RWPE1 (cell line): ENCODE results near the gene CR1.
"Not testable (repeated sequence)": the region's sequence is repeated elsewhere in the genome, so short reads cannot be mapped to it uniquely, and the experiment has no call there.

Source experiments
- CTCF ChIA-PET: fragments of 350-600 bp; sonication (Branson Sonifier 250); formaldehyde crosslinking; extraction: SDS; loops from one replicate; lab custom pipeline; 2021; lab: Yijun Ruan, JAX
- POLR2A ChIA-PET: fragments of 400-600 bp; formaldehyde crosslinking; extraction: SDS; loops from one replicate; lab custom pipeline; 2020; ENCODE audit warnings: antibody characterized with exemption; ENCODE audit not compliant: low non-redundant PET; lab: Yijun Ruan, JAX
- DNase-seq: peaks from one replicate; pipeline ENCODE4 v3.0.0; 2012; ENCODE audit warnings: low spot score
- H3K27ac ChIP-seq: fragments of 450-650 bp; 2 replicates; pipeline ENCODE4 v1.5.1; 2017
- TF ChIP-seq, protein P1 (sequence below): fragments of 450-650 bp; conservative IDR thresholded peaks from 2 replicates; pipeline ENCODE4 v1.5.1; 2017; ENCODE audit warnings: low read depth, mild to moderate bottlenecking

The CR1 gene

GRCh38 chr1:207565546-207566468 is 69.8 kb downstream of the CR1 start:
- ChIA-PET POLR2A (no interaction called here), CTCF (interaction anchor here (0.6 kb wide), 2 partner anchors 379 to 1174 kb away, joined by 4 to 5 read pairs; no protein-coding TSS in a partner anchor)
- no peak for DNase-seq
- H3K27ac ChIP-seq: no peak overlapping the region
- TF ChIP-seq, protein P1, sequence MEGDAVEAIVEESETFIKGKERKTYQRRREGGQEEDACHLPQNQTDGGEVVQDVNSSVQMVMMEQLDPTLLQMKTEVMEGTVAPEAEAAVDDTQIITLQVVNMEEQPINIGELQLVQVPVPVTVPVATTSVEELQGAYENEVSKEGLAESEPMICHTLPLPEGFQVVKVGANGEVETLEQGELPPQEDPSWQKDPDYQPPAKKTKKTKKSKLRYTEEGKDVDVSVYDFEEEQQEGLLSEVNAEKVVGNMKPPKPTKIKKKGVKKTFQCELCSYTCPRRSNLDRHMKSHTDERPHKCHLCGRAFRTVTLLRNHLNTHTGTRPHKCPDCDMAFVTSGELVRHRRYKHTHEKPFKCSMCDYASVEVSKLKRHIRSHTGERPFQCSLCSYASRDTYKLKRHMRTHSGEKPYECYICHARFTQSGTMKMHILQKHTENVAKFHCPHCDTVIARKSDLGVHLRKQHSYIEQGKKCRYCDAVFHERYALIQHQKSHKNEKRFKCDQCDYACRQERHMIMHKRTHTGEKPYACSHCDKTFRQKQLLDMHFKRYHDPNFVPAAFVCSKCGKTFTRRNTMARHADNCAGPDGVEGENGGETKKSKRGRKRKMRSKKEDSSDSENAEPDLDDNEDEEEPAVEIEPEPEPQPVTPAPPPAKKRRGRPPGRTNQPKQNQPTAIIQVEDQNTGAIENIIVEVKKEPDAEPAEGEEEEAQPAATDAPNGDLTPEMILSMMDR: peak; percentile 49

DNA sequence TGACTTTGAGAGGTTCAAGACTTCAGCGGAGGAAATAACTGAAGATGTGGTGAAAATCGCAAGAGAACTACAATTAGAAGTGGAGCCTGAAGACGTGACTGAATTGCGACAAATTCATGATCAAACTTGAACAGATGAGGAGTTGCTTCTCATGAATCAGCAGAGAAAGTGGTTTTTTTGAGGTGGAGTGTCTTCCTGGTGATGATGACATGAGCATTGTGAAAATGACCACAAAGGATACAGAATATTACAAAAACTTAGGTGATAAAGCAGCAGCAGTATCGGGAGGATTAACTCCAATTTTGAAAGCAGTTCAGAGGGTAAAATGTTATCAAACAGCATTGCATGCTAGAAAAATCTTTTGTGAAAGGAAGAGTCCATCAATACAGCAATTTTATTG is 76.0 kb downstream of the CR1 start:
- CTCF ChIA-PET, H3K27ac ChIP-seq, DNase-seq, POLR2A ChIA-PET: not testable (repeated sequence)

DNA sequence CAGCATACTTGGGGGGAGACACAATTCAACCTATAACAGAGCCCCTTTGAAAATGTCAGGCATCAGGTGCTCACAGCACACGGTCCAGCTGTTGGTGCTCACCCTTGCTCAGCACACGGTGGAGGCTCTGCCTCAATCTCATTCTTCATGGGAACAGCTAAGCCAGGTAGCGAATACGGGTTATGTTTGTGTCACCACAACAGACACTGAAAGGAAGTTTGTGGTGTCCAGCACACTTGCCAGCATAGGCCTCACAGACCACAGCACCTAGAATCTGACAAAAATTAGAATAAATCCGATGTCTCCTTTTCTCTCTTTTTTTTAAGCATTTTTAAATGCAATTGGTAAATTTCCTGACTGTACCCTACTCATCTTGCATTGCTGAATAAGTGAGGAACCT is 77.1 kb downstream of the CR1 start:
- DNase-seq, POLR2A ChIA-PET, CTCF ChIA-PET, H3K27ac ChIP-seq: not testable (repeated sequence)

DNA sequence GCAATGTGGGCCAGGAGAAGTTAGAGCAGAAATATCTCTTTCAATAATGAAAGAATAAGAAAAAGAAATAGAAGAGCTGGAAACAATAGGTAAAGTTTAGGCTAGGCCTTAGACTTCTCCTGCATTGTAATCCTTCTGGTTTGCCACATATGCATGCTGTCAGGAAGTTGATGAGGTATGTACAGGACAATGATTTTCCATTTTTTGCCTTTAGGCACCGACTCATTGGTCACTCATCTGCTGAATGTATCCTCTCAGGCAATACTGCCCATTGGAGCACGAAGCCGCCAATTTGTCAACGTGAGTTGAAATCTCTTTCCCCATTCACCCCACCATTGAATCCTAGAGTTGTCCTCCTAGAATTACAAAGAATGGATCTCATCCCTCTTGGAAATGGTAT is 79.4 kb downstream of the CR1 start:
- DNase-seq, H3K27ac ChIP-seq, POLR2A ChIA-PET: not testable (repeated sequence)
- CTCF ChIA-PET: interaction anchor here (0.5 kb wide), 1 partner anchor 182 kb away, joined by 3 read pairs; no protein-coding TSS in a partner anchor

GRCh38 chr1:207578796-207579435 is 83.0 kb downstream of the CR1 start:
- ChIA-PET POLR2A (no interaction called here), CTCF (interaction anchor here (0.9 to 2.0 kb wide), 3 partner anchors 41 to 390 kb away, joined by 3 to 9 read pairs (median 8); no protein-coding TSS in a partner anchor)
- DNase-seq: no peak
- no peak overlapping the region for H3K27ac ChIP-seq
- TF ChIP-seq, protein P1: no peak

DNA sequence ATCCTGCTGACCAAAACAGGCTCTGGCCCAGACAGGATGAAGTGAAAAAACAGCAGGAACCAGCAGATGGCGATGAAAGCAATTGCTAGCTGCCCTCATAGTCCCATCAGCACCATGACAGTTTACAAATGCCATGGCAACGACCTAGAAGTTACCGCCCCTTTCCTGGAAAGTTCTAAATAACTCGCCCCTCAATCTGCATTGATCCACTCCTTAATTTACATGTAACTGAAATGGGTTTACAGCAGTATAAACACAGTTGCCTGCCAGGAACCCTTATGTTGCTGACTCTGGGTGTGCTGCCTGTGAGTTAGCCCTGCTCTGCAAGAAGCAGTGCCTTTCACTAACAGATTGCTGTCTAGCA is 83.5 kb downstream of the CR1 start:
- ChIA-PET CTCF (interaction anchor here (0.6 to 2.0 kb wide), 5 partner anchors 41 to 389 kb away, joined by 3 to 9 read pairs (median 4); no protein-coding TSS in a partner anchor), POLR2A (no interaction called here)
- TF ChIP-seq, protein P1: peak; percentile 57
- DNase-seq: peak; percentile 45
- no peak overlapping the region for H3K27ac ChIP-seq

DNA sequence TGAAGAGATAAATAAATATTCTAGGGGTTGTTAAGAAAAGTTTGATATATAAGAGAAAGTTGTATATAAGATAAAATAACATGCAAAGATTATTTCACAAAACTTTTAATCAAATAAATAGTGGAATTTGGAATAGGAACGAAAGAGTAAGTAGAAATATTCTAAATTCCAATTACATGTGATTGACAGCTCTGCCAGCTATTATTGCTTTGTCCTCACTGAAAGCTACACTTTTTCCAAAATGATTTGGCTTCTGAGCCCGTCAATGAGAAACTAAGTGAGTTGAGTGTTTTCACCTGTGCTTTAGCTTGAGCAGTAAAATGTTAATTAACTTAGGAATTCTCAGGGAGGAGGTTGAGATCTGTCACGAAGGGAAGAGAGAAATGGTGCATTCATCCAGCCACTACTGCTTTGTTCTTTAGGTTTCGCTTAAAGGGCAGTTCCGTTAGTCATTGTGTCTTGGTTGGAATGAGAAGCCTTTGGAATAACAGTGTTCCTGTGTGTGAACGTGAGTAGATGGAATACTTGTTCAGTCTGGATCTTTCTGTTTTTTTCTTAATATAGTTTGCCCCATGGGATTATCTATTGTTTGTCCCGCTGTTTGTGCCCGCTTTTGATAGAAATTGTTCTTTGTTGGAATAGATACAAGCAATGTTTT is 85.7 kb downstream of the CR1 start:
- DNase-seq: no peak
- ChIA-PET CTCF (no interaction called here), POLR2A (no interaction called here)
- TF ChIP-seq, protein P1: no peak
- H3K27ac ChIP-seq: no peak overlapping the region

DNA sequence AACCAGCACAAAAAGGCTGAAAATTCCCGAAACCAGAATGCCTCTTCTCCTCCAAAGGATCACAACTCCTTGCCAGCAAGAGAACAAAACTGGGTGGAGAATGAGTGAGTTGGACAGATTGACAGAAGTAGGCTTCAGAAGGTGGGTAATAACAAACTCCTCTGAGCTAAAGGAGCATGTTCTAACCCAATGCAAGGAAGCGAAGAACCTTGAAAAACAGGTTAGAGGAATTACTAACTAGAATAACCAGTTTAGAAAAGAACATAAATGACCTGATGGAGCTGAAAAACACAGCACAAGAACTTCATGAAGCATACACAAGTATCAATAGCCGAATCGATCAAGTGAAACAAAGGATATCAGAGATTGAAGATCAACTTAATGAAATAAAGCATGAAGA is 93.5 kb downstream of the CR1 start:
- H3K27ac ChIP-seq, POLR2A ChIA-PET, CTCF ChIA-PET, DNase-seq: not testable (repeated sequence)

DNA sequence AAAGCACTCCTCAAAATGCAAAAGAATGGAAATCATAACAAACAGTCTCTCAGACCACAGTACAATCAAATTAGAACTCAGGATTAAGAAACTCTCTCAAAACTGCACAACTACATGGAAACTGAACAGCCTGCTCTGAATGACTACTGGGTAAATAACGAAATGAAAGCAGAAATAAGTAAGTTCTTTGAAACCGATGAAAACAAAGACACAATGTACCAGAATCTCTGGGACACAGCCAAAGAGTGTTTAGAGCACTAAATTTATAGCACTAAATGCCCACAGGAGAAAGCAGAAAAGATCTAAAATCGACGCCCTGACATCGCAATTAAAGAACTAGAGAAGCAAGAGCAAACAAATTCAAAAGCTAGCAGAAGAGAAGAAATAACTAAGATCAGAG is 95.2 kb downstream of the CR1 start:
- POLR2A ChIA-PET, H3K27ac ChIP-seq, DNase-seq, CTCF ChIA-PET: not testable (repeated sequence)

GRCh38 chr1:207594095-207594494 is 98.1 kb downstream of the CR1 start:
- CTCF ChIA-PET, H3K27ac ChIP-seq, POLR2A ChIA-PET: not testable (repeated sequence)

More at GRCh38 chr1:207594095-207594494, 98.1 kb downstream of the CR1 start:
- DNase-seq: not testable (repeated sequence)
